ENCODE measurements around the gene LIPC.

Gene LIPC

GRCh38 chr15:58459560-58459959 is 27.8 kb downstream of the LIPC start:
- H3K4me3 ChIP-seq: no peak overlapping the region
- H3K27ac ChIP-seq: peak overlapping the region in 1 of 2 donors; percentile 16
- no peak for DNase-seq (ENCODE audit: low spot score)
- no peak for TF ChIP-seq CTCF (IDR thresholded peaks at IDR 0.05)

GRCh38 chr15:58460116-58460790 is 28.5 kb downstream of the LIPC start:
- TF ChIP-seq CTCF (IDR thresholded peaks at IDR 0.05): no peak
- Histone ChIP-seq H3K4me3 (no peak overlapping the region), H3K27ac (no peak overlapping the region)
- DNase-seq (ENCODE audit: low spot score): no peak

GRCh38 chr15:58460872-58461271 is 29.1 kb downstream of the LIPC start:
- Histone ChIP-seq H3K4me3 (no peak overlapping the region), H3K27ac (no peak overlapping the region)
- DNase-seq (ENCODE audit: low spot score): no peak
- TF ChIP-seq CTCF (IDR thresholded peaks at IDR 0.05): no peak

- no peak overlapping the region for H3K27ac ChIP-seq
- no peak for DNase-seq (ENCODE audit: low spot score)
- no peak overlapping the region for H3K4me3 ChIP-seq
- no peak for TF ChIP-seq CTCF (IDR thresholded peaks at IDR 0.05)
These were observed 30.8 kb downstream of the LIPC start for GRCh38 chr15:58462547-58462946.

- no peak overlapping the region for H3K27ac ChIP-seq
- no peak overlapping the region for H3K4me3 ChIP-seq
- no peak for DNase-seq (ENCODE audit: low spot score)
- TF ChIP-seq CTCF (IDR thresholded peaks at IDR 0.05): no peak
These were observed 31.3 kb downstream of the LIPC start for GRCh38 chr15:58462973-58463663.

DNA sequence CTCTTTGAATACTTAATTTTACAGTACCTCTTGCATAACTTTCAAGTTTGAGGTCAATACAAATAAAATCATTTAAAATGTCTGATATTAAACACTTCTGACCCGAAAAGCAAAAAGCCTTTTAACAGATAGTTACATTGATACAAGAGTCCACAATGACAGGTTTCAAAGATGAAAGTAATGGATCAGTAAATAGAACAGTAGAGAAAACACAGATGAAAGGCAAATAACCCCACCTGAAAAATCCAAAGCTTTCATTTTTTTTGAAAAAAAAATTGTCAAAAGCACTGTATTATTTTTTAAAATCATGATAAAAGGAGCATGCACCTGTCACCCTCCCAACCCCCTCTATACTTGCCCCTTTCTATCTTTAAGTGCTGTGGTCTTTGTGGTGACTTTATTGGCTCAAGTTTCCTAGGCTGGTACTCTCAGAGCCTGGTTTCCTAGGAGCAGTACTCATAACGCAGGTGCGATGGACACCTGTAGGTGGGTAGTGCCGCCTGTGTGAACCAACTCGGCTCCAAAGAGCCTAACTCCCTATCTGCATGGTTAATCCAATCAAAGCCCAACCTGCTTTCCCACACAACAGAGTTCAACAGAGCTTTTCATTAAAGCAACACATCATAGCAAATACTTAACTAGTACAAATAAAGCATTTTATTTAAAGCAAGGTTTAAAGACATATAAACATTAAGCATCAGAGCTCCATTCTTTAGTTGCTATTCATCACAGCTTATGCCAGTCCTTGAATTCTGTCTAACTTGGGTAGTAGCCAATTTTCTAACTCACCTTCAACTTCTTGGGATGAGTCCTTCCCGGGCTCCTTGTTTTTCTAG is 32.2 kb downstream of the LIPC start:
- no peak for TF ChIP-seq CTCF (IDR thresholded peaks at IDR 0.05)
- H3K4me3 ChIP-seq: no peak overlapping the region
- no peak for DNase-seq (ENCODE audit: low spot score)
- H3K27ac ChIP-seq: no peak overlapping the region
